DMS53 (cell line): ENCODE measurements around the gene ANO2.

ENCODE experiments used
- DNase-seq: peaks from one replicate; lab custom pipeline; 2025; lab: John Stamatoyannopoulos, UW

The ANO2 gene

DNA sequence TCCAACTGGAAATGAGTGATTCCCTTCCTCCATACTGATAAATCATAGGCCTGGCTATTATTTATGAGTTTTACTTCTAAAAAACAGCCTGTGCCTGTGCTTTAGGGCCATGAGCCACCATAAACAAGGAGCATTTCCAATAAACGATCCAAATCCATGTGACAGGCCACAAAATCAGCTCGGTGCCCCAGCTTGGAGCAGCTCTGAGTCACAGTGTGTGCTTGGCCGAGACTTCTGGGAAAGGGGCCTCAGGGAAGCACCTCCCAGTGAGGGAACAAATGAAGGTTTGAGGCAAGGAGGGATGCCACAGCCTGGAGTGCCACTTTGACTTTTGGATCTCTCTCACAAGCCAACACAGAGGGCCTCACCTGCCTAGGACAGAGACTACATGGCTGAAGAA, 322.8 kb downstream of the ANO2 start:
- DNase-seq: no peak

DNA sequence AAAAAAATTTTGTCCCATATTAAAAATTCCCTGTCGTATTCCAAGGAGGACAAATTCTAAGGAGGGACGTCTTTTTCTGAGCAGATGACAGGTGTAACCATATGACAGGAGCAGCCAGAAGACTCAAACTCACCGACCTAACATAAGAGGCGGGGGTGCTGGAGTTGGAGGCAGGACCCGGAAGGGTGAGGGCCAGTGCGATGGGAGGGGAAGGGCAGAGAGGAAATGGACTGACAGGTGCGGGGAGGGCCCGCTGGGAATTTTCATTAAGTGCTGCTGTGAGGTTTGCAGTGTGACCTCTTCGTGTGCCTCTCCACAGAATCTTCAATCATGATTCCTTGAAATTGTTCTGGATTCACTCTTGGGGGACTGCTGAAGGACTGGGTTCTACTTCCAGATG, 323.7 kb downstream of the ANO2 start:
- no peak for DNase-seq

DNA sequence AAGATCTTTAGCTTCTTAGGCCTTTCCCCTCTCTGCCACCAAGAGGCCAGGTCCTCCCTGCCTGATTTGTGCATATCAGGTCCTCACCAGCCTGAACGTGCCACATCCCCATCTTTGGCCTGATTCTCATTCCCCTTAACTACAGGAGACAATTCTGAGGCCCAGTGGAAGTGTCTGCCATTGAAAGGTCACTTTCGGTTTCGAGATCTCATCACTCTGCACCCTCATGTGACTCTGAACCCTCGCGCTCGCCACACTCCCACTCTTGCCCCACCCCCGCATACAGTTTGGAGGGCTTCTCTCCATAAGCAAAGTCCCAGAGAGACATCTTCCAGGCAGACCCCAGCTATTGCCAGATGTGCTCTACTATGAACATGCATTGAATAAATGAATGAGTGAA, 324.2 kb downstream of the ANO2 start:
- no peak for DNase-seq

DNA sequence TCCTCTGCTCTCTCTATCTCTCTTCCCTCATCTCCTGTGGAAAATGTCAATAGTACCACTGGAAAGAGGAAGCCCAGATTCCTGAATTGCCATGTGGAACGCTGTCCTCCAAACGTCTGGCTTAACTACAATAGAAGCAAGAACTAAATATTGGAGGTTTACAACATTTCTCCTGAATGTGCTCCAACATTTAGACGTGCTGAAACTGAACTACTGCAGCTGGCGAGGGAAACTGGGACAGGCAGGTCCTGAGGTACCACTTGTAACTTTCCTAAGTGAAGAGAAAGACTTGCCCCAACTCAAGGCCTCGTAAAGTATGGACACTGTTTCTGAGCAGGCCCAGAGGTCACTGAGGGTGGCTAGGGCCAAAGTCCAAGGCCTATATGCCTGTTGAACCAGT, 325.4 kb downstream of the ANO2 start:
- DNase-seq: no peak

DNA sequence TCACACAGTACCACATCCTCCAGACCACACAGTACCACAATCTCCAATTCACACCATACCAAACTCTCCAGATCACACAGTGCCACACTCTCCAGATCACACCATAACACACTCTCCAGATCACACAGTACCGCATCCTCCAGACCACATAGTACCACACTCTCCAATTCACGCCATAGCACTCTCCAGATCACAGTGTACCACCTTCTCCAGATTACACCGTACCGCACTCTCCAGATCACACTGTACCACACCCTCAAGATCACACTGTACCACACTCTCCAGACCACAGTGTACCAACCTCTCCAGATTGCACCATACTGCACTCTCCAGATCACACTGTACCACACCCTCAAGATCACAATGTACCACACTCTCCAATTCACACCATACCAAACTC, 328.2 kb downstream of the ANO2 start:
- DNase-seq: no peak

DNA sequence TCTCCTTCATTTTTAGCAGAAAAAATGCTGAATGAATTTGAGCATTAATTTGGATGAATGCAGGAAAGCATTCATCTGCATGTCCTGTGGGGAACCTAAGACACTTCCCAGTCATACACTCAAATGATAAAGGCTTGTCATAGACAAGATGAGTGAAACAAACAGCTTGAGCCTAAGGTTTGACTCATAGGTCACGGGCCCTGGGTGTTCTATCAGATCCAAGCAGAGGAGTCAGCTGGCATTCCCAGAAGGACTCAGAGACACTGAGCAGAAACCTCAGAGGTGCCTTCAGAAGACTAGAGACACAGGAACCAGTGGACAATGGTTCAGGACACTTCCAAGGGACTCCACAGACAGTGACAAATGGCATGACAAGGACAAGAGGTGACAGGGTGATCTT, 329.3 kb downstream of the ANO2 start:
- DNase-seq: no peak

DNA sequence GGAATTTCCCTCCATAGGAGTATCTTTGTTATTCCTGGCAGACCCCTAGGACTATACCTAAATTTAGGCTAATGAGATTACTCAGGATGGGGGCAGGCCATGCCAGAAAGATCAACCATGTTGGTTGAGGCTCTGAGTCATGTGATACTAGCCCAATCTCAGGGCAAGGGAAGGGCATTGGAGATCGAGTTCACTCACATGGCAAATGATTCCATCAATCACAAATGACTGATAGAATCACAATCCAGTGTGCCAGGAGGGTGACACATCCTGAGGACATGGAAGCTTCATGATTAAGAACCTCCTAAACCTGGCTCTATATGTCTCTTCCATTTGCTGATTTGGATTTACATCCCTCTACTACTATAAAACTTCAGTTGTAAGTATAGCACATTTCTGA, 330.8 kb downstream of the ANO2 start:
- no peak for DNase-seq

DNA sequence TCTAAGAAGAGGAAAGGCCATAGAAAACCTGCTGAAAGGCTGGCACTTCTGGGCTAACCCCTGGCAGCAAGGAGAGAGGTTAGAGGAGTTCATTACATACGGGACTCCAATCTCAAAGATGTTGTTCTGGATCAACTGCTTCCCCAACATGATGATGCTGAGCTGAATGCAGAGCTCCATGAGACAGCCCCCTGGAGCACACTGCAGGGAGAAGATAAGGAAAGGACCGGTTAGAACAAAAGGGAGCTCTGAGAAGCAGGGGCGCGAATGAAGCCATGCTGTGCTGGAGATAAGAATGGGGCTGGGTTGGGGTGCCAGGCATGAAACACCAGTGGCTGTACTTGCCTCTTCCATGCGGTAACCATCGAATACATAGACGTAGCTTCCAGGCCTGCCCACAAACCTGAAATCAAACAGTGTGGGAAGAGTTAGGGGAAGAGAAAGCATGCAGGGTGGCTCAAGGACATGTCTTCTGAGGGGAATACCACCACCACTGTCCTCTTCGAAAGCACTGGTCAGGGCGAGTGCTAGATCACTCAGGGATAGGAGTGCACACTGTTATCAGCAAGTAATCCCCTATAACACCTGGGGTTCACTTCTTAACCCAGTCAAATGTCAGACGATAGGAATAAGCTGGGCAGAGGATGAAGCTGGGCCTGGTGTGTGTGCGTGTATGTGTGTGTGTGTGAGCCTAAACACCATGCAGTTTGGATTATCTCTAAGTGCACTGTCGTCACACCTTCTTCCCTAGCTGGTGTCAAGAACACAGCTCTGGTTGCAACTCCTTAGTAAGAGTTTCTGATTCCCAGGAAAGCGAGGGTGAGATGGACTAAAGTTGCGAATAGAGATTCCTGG, 332.3 kb downstream of the ANO2 start:
- no peak for DNase-seq

DNA sequence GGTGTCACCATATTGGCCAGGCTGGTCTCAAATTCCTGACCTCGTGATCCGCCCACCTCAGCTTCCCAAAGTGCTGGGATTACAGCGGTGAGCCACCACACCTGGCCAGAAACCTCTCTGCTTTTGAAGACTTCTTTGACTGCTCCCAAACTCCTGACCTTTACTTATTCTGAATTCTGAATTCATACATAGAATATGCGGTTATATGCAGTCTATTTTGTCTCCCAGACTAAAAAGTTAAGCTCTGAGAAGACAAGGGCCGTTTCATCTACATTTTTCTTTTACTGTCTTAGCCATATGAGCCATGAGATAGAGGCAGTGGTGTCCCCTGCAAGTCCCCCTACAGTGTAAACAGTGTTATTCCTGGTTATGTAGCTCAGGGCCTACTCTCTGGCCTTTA, 333.9 kb downstream of the ANO2 start:
- DNase-seq: no peak

DNA sequence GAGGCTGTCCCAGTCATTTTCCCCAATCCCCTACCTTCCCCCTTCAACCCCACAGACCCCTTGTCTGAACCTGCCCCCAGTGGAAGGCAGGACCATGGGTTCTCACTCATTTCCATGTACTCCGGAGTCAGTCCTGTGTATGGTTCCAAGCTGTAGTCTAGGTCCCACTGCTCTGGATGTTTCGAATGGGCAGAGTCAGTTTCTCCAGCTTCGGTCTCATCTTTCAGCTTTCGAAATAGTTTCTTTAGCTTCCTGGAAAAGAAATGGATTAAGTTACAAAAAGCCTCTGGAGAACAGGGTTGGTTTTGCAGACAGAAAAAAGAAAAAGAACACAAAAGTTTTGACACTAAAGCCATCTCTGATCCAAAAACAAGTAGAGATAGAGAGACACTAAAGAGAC, 345.7 kb downstream of the ANO2 start:
- no peak for DNase-seq

DNA sequence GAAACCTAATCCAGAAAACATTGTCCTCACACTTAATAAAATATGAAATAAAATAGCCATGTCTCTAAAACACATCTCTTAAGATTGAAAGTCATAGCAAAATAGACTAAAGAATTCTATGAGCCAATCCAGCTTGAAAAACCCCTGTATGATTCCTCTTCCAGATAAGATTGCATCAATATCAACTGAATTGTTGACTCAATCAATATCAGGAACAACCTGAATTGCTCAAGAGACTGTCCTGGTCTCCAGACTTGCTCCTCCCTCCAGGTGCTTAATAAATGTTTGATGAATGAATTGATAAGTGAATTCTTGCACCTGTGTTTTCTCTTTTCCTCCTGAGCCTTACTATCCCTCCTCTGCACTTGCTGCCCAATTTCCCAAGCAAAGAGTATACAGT, 351.1 kb downstream of the ANO2 start:
- no peak for DNase-seq

DNA sequence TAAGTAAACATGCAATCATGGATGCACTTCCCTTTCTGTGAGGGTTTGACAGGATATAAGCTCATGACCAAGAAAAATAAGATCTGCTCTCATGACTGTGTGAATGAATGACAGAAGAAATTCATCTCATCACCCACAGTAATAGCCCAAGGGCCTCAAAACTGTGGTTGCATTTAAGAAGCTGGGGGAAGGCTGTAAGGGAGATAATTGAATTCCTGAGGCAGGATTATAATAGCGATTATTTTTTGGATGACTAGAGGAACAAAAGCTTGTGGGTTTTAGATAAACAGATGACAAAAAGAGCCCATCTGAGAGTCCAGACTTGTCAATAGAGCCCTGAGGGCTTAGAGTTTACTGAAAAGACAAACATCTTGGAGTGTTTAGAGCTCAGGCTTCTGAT, 352.0 kb downstream of the ANO2 start:
- no peak for DNase-seq

DNA sequence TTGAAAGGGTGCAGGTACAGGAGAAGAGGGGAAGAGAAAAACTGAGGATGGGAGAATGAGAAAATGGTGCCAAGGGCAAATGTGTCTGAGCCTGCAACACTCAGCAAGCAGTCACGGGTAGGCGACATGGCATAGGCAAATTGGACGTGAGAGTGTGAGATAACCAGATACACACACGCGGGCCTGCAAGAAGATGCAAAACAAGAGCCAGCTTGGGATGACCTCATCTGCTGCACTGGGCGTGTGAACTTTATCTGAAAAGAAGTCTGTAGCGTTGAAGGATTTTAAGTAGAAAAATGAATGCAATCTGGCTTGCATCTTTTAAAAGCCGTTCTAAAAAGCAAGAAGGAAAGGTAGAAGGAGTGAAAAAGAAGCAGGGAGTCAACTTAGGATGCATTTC, 352.7 kb downstream of the ANO2 start:
- no peak for DNase-seq

DNA sequence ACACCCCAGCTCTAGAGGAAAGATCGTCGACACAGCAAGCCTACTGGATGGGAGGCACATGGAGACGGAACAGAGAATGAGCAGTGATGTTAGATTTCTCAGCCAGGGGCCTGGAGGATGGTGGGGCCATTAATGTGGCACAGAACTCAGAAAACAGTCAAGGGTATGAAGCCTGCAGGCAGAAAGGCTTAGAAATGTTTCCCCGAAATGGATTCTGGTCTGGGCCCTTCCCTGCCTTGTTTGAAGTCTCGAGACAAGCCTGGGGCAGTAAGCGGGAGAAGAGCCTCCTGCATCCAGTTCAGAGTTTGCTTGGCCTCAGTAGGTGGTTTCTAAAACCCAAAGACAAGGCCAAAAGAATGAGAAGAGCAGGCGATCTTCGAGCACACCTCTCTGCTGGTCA, 354.7 kb downstream of the ANO2 start:
- no peak for DNase-seq

DNA sequence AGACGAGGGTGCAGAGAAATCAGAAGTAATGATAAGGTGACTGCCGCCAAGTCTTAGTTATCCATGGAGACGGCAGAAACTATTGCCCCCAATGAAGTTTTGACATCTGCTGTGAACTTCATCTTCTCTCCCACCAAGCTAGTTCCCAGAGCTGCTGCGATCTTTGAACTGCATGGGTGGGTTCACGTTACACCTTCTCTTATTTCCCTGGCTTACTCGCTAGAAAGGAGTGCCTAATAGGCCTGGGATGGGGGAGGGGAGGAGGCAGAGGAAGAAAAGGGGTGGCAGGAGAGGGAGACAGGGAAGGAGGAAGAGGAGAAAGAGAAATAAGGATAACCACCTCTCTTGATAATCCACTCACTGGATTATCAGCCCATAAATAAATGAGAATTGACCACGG, 356.0 kb downstream of the ANO2 start:
- DNase-seq: no peak

DNA sequence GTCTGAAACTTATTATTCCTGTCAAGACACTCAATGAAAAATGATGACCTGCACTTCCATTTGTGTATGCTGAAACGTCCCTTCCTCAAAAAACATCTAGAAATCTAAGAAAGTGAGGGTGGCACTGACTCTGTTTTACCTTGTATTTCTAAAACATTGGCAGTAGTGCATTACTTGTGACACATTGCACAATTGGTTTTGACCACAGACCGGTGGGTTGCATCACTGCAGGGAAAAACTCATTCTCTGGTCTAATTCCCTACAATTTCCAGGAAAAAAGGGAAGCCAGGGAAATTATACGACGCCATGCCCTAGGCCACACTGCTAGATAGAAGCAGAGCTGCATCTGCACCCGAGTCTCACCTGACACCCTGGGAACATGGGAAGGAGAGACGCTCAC, 356.5 kb downstream of the ANO2 start:
- no peak for DNase-seq

DNA sequence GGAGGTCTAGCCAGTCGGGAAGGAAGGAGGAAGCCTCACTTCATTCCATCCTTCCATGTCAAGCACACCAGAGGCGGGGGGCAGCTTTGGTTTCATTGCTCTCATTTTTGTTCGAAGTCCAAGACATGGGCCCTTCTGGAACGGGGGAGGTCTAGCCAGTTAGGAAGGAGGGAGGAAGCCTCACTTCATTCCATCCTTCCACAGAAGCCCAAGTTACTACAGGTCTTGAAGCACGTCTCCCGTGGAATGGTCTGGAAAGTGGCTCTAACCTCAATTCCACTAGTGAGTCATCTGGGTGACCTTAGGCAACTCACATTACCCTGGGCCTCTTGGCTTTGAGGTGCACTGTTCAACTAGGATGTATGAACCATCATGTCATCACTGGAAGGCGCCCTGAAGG, 356.9 kb downstream of the ANO2 start:
- no peak for DNase-seq

DNA sequence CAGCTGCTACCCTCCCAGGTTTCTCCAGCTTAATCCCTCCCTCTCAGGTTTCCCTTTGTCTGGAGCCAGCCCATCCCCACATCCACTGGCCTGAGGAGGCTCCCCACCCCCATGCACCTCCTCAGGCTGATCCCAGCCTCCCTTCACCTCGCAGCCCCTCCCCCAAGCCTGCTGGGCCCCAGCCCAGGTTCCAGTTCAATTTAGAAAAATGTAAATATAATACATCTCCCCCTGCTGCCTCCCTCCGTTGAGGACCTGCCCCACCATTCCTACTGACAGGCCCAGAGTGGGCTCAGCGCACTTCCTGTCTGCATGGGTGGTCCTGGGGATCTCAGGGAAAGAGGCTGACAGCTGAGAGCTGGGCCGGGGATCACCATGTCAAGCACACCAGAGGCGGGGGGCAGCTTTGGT, 357.3 kb downstream of the ANO2 start:
- no peak for DNase-seq

DNA sequence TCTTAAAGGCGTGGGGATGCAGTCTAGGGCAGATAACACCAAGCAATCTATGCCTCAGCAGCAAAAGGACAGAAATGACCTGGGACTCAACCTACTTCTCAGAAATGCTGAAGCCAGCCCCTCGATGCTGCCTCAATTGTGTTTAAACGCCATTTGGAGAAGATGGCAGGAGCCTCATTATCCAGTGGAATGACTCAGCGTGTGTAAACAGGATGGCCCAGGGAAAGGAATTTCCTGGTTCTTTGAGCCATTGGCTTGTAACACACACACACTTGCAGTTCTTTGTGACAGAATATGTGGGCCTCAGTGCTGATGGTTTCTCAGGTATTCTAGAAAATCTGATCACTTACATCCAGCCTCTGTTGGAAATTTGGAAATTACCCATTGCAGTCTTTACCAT, 358.9 kb downstream of the ANO2 start:
- peak; percentile 99 for DNase-seq

DNA sequence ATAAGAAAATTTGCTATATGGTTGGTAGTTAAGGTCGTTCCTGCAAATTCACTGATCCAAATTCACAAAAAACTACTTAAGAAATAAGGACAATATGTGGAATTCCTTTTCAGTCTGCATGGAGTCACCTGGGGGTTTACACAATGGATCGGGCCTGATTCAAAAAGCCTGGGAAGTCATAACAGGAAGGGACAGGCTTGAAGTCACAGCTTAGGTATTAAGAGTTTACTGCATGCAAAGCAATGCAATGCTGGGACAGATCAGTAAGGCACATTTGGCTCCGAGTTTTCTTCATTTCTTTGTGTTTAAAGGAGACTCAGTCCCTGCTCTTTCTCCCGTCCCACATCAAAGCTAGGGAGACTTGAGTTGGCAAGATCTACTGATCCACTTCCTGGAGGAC, 359.9 kb downstream of the ANO2 start:
- peak; percentile 85 for DNase-seq

DNA sequence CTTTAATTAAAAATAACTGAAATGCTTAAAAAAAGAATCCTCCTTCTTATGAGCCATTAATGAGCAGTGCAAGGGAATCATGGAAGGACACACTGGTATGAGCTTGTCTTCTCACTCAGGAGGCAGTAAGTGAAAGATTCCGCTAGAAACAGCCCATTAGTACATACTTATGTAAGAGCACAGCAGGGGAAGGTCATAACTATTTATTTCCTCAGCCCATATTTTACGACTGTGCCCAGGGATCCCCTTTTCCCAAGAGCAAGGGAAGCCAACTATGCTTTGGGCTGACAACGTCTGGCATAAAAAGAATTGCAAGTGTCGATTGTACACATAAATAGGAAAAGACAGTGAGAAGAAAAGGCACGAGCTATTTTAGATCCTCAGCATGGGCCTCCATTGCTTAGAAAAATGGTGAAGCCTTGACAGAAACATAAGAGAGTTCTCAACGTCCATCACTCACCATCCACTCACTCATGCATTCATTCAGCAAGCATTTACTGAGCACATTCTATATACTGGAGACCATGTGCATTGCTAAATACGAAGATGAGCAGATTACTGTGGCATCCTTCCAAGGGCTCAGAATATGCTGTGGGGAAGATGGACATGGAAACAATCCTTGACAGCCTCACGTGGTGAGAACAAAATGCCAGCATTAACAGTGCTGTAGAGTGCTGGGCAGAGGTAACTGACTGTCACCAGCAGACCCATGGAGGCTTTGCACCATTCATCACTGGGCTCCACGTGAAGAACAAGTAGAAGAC, 360.5 kb downstream of the ANO2 start:
- no peak for DNase-seq

DNA sequence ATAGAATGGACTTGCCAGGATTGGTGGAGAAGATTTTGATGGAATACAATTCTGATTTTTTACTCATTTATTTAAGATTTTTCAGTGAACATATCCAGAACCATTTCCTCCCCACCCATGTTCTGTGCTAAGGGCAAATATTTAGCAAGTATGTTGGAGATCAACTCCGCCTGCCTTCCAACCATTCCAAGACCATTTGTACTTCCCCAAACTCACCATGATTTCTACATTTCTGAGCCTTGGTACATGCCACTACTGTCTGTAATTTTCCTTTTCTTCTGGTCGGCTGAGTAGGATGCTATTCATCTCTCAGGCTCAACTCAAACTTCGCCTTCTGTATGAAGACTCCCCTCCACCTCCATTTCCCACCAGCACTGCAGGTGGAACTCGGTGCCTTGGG, 362.5 kb downstream of the ANO2 start:
- no peak for DNase-seq

DNA sequence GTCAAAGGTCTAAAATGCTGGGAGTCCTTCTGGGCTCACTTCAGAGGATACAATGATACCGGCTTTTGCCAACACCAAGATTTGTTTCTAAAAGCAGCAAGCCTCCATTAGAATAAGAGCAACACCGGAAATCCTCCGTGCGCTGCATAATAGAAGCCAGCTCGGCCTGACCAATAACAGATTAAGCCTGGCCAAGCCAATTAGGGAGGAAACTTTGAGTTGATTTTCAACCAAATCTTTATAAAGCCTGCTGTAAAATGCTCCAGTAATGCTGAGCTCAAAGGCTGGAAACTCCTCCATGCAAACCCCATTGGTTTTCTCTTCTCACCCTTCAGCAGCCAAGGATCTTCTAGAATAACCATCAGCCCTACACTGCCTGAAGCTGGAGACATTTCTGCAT, 363.0 kb downstream of the ANO2 start:
- no peak for DNase-seq

DNA sequence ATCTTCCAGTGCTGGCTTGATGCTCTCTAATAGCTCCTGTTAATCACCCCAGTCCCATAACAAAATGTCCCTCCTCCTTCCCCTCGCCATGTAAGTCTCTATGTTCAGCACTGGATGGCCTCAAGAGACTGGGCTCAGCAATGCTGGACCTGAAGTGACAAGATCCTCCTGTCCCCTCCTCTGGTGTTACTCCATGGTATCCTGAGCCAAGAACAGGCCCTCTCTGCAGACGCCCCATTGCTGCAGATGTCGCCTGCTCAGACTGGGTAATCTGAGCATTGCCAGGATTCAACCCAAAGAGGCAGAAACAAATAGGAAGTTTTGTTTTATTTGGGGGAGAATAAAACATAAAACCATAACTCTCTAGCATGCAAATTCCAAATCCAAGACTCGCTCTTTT, 363.4 kb downstream of the ANO2 start:
- no peak for DNase-seq
